Subcutaneous adipose tissue (tissue), 4 donors: ENCODE results near the gene TNFRSF11A. TPM values are rescaled to one million over a fixed set of nuclear protein-coding genes. Genes with fewer than 3 reads are reported as not detected.

Source experiments
- total RNA-seq, 4 donors: library from RNA; depleted of rRNA; stranded (reverse); fragments of >200 nt; gene quantifications; one replicate each; pipeline ENCODE4 v1.1.0, GENCODE V29; 2016
- TF ChIP-seq, protein P1 (sequence below): fragments of 450-650 bp; IDR thresholded peaks from one replicate; pipeline ENCODE4 v1.5.1; 2016; ENCODE audit warnings: low read depth, mild to moderate bottlenecking, control low read depth, antibody characterized with exemption, moderate library complexity

Gene TNFRSF11A
- total RNA-seq, 4 donors from 2014 or later: 0.94 to 27.7 (median 7.1) TPM

DNA sequence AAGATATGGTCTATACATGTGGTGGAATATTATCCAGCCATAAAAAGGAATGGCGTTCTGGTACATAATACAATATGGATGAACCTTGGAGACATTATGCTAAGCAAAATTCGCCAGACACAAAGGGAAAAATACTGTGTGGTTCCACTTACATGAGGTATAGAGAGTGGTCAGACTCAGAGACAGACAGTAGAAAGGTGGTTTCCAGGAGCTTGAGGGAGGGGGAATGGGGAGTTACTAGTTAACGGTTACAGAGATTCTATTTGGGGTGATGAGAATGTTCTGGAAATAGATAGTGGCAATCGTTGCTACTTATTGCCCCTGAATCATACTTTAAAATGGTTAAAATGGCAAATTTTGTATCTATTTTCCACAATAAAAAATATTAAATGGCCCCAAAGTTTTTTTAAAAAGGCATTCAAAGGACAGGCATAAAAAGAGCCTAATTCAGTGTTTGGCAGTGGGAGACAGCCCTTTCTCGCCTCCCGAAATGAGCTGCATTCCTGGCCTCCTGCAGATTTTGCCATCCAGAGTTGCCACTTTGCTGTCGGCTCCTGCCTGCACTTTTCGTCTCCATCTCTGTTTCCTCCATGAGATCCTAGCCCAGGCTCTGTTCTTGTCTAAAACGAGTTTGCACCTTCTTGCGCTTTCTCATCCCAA lies 13.5 kb downstream of the TNFRSF11A start:
- TF ChIP-seq, protein P1, sequence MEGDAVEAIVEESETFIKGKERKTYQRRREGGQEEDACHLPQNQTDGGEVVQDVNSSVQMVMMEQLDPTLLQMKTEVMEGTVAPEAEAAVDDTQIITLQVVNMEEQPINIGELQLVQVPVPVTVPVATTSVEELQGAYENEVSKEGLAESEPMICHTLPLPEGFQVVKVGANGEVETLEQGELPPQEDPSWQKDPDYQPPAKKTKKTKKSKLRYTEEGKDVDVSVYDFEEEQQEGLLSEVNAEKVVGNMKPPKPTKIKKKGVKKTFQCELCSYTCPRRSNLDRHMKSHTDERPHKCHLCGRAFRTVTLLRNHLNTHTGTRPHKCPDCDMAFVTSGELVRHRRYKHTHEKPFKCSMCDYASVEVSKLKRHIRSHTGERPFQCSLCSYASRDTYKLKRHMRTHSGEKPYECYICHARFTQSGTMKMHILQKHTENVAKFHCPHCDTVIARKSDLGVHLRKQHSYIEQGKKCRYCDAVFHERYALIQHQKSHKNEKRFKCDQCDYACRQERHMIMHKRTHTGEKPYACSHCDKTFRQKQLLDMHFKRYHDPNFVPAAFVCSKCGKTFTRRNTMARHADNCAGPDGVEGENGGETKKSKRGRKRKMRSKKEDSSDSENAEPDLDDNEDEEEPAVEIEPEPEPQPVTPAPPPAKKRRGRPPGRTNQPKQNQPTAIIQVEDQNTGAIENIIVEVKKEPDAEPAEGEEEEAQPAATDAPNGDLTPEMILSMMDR: no peak

DNA sequence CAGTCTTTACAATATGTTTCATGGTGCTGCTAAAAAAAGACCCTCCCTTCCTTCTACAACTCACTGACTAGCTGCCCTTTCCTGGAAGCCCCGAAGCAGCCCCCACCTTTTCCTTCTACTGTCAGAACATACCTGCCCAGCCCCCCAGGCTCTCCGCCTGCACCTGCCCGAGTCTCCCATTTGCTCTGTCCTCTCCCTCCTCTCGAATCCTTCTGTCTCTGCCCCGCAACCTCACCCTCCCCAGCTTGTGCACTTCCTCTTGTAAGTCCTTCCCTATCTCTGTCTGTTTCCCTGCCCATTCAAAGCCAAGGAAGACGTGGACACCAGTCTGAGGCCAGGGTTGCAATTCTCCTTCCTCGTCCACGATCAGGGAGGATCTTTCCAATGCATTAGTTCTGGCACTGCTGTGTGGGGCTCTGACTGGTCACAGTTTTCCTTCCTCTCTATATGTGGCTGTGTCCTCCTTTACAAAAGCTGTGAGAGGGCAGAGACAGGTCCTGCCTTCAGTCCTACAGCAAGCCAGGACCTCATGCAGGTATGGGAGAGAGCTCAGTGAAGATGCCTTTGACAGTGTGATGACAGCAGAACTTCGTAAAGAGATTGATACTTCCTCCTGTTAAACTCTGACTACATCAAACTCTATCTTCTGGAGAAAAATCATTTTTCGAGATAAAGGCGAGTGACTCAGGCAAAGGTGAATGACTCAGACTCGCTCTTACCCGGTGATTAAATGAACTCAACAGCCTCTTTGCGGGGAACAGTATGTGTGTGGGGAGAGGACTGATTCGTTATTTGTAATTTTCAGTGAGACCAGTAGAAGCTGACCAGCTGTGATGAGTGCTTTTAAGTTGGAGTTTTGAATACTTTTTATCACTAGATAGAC lies 14.2 kb downstream of the TNFRSF11A start:
- TF ChIP-seq, protein P1: no peak

DNA sequence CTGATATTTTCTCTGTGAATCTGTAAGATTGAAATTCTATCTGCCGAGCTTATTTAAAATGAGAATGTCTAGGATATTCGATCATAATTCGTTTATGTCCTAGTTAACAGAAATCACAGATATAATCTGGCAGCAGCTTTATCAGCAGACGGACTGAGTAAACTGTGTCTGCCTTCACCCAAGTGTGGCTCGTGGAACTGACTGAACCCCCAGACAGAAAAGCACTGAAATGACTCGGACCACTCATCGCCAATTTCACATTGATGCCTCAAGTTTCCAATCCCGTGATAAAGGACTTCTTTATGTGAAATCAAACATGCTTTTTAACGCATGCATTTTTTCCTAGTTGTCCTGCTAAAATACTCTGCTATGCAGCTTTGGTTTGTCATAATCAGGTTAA lies 15.9 kb downstream of the TNFRSF11A start:
- TF ChIP-seq, protein P1: no peak

DNA sequence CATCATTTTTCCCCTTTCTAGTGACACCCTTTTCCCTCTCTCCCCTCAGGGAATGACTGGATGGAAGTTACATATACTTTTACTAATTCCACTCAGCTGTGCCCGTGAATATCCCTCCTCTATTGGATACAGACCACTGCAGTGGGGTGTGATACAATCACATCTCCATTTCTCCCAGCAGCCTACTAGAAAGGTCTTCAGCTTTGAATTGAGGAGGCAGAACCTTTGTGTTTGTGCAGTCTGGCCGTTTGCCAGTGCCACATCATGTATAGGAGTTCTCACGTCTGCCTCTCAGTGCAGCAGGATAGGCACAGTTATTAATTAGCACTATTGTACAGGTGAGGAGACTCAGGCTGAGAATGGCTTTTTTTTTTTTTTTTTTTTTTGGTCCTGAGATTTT lies 16.4 kb downstream of the TNFRSF11A start:
- TF ChIP-seq, protein P1: no peak

DNA sequence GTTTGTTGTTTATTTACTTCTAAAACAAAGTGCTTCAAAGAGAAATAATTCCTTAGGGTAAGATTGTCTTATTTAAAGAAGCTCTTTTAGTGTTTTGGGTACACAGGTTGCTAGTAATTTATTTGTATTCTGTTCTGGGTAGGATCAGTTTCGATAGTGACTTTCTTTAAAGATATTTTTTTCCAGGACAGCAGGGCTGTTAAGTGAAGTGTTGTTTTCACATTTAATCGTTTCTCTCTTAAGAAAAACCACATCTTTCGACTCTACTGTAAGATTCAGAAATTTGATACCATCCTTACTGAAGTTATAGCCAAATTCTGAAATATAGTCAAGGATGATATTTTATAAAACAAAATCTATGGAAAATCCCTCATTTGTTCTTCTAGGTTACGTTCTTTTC lies 17.8 kb downstream of the TNFRSF11A start:
- TF ChIP-seq, protein P1: no peak

DNA sequence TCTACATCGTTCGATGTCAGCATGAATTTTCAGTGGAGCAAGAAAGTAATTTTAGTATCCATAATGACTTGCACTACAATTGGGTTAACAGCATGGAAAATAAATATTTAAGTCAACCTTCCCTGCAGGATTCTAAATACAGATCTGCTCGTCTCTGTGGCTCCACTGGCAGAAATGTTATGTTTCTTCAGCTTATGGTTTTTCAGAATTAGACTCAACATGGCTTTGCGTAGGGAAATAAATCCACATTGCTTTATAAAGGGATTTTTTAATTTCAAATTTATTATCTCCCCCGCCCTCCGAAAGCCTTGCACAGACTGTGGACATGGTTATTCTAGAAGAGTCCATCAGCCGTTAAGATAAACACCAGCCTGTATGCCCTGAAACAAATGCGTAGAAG lies 18.2 kb downstream of the TNFRSF11A start:
- TF ChIP-seq, protein P1: no peak

DNA sequence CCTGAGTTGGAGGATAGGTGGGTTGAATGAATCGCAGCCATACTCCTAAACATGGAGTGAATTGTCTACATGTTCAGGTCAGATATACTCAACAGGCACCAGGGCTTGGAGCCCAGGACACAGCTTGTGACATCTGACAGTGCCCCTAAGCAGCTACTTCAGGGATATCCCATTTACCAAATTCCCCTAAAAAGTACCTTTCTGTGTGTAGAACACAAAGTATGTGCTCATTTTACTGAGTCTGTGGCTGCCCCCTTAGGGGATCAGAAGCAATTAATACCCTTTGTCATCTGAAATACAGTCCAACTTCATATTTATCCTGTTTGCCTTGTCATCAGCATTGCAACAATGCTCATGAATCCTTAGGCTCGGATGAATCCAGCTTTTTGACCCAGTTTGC lies 20.8 kb downstream of the TNFRSF11A start:
- TF ChIP-seq, protein P1: no peak
